Esophagus muscularis mucosa (tissue), 4 donors: Measurements from ENCODE around the gene KTN1. TPM values are rescaled to one million over a fixed set of nuclear protein-coding genes. Genes with fewer than 3 reads are reported as not detected.

ENCODE experiments used
- DNase-seq: peaks from one replicate; pipeline ENCODE4 v3.0.0-alpha.2; 2017; ENCODE audit errors: extremely low spot score
- H3K27ac ChIP-seq, 4 donors: fragments of 200-600 bp; sonication (generic); replicated peaks in 1 of 4; 1 replicate in 3 of 4; 2 replicates in 1 of 4; pipeline ENCODE4 v1.5.1; 2016 to 2019; ENCODE audit warnings: mild to moderate bottlenecking in 1 of 4
- H3K27me3 ChIP-seq, 4 donors: fragments of 200-600 bp; sonication (generic); one replicate each; pipeline versions ENCODE4 v1.5.1 to v1.6.0; 2016 to 2019
- H3K36me3 ChIP-seq, 4 donors: fragments of 200-600 bp; sonication (generic); one replicate each; pipeline ENCODE4 v1.5.1; 2016 to 2019
- H3K4me1 ChIP-seq, 4 donors: fragments of 200-600 bp; sonication (generic); one replicate each; pipeline ENCODE4 v1.5.1; 2016 to 2019
- H3K4me3 ChIP-seq, 4 donors: fragments of 200-600 bp; sonication (generic); 1 replicate in 2 of 4; 2 replicates in 2 of 4; pipeline ENCODE4 v1.5.1; 2016 to 2019; ENCODE audit warnings: mild to moderate bottlenecking in 4 of 4, moderate library complexity in 1 of 4
- H3K9me3 ChIP-seq, 4 donors: fragments of 200-600 bp; sonication (generic); 1 replicate in 3 of 4; 2 replicates in 1 of 4; pipeline ENCODE4 v1.5.1; 2016 to 2019
- CTCF ChIP-seq, 3 experiments: fragments of 200-600 bp in 2 of 3; fragments of 450-650 bp in 1 of 3; sonication (generic) in 2 of 3; IDR thresholded peaks; one replicate each; pipeline ENCODE4 v1.5.1; 2017 to 2019; ENCODE audit warnings: antibody characterized with exemption in 3 of 3, mild to moderate bottlenecking in 2 of 3, moderate library complexity in 1 of 3
- EP300 ChIP-seq: sonication (generic); formaldehyde crosslinking; IDR thresholded peaks from one replicate; pipeline ENCODE4 v1.6.1; 2017; ENCODE audit warnings: antibody characterized with exemption
- POLR2A ChIP-seq: fragments of 450-650 bp; IDR thresholded peaks from one replicate; pipeline ENCODE4 v1.6.1; 2017; ENCODE audit warnings: antibody characterized with exemption, moderate library complexity, mild to moderate bottlenecking, low read depth
- POLR2AphosphoS5 ChIP-seq, 2 donors: sonication (generic); formaldehyde crosslinking; IDR thresholded peaks; one replicate each; pipeline ENCODE4 v1.6.1; 2017; ENCODE audit warnings: antibody characterized with exemption in 2 of 2
- WGBS: methylation state at CpG from one replicate; pipeline ENCODE4 v1.1.5; 2018; 5-methylcytosine and 5-hydroxymethylcytosine counted together
- intact Hi-C: fragments of 100-400 bp; cut with DNase I; formaldehyde crosslinking; loops from one replicate; pipeline ENCODE4 v1.15.1; 2023
- total RNA-seq, 4 donors: library from RNA; depleted of rRNA; stranded (reverse); fragments of >200 nt; gene quantifications; one replicate each; pipeline versions ENCODE4 v1.1.0 to v1.2.1, GENCODE V29; 2016

Gene KTN1
- total RNA-seq, 4 donors from 2014 or later, result 137 to 151 (median 146) TPM

- WGBS, result 81% methylated on average over 2 of the region's 2 CpGs
- intact Hi-C loops, result no loop called here
- Histone ChIP-seq H3K27me3 (no peaks in the 10 kb centered on the region), H3K36me3 (no peaks in the 10 kb centered on the region), H3K9me3 (no peaks in the 10 kb centered on the region), H3K4me1 (peaks cover 47 to 53% (median 53%) of the 10 kb centered on the region in 4 donors), H3K4me3 (no peak overlapping the region), H3K27ac (no peak overlapping the region)
- no peak for DNase-seq
- TF ChIP-seq EP300, result no peak
- TF ChIP-seq POLR2A, result no peak
- TF ChIP-seq CTCF (IDR thresholded peaks at IDR 0.05), result no peak
- no peak for TF ChIP-seq POLR2AphosphoS5 (IDR thresholded peaks at IDR 0.05)
Measured at GRCh38 chr14:55592436-55592835, 12.4 kb downstream of the KTN1 start.

- no peak overlapping the region for H3K27ac ChIP-seq
- H3K9me3 ChIP-seq, result no peaks in the 10 kb centered on the region
- H3K4me3 ChIP-seq, result no peak overlapping the region
- DNase-seq, result no peak
- TF ChIP-seq POLR2AphosphoS5 (IDR thresholded peaks at IDR 0.05), result no peak
- no peak for TF ChIP-seq CTCF (IDR thresholded peaks at IDR 0.05)
- TF ChIP-seq EP300, result no peak
- no peak for TF ChIP-seq POLR2A
- no peaks in the 10 kb centered on the region for H3K27me3 ChIP-seq
- H3K36me3 ChIP-seq, result no peaks in the 10 kb centered on the region
- WGBS, result 82% methylated on average over 2 of the region's 2 CpGs
- intact Hi-C loops, result no loop called here
- H3K4me1 ChIP-seq, result peaks cover 34 to 44% (median 40%) of the 10 kb centered on the region in 4 donors
Measured at GRCh38 chr14:55593698-55594097, 13.7 kb downstream of the KTN1 start.

- Histone ChIP-seq H3K4me1 (peaks cover 19 to 35% (median 28%) of the 10 kb centered on the region in 4 donors), H3K27ac (no peak overlapping the region), H3K27me3 (no peaks in the 10 kb centered on the region), H3K9me3 (no peaks in the 10 kb centered on the region), H3K36me3 (no peaks in the 10 kb centered on the region), H3K4me3 (no peak overlapping the region)
- DNase-seq, result no peak
- TF ChIP-seq POLR2AphosphoS5 (IDR thresholded peaks at IDR 0.05) (no peak), CTCF (IDR thresholded peaks at IDR 0.05) (no peak), EP300 (no peak), POLR2A (no peak)
- 90% methylated on average over 14 of the region's 14 CpGs for WGBS
- intact Hi-C loops, result no loop called here
Measured at GRCh38 chr14:55599250-55599879, 19.4 kb downstream of the KTN1 start.

GRCh38 chr14:55600784-55601561, 21.0 kb downstream of the KTN1 start:
- H3K27ac ChIP-seq, result no peak overlapping the region
- intact Hi-C loops, result no loop called here
- no peak overlapping the region for H3K4me3 ChIP-seq
- TF ChIP-seq POLR2AphosphoS5 (IDR thresholded peaks at IDR 0.05) (no peak), POLR2A (no peak), CTCF (IDR thresholded peaks at IDR 0.05) (no peak), EP300 (no peak)
- H3K9me3 ChIP-seq, result no peaks in the 10 kb centered on the region
- DNase-seq, result no peak
- H3K36me3 ChIP-seq, result no peaks in the 10 kb centered on the region
- peaks cover 27 to 45% (median 30%) of the 10 kb centered on the region in 4 donors for H3K4me1 ChIP-seq
- H3K27me3 ChIP-seq, result no peaks in the 10 kb centered on the region
- WGBS, result 73% methylated on average over 5 of the region's 5 CpGs
